Measurements from ENCODE around the gene DNM1. TPM values are rescaled to one million over a fixed set of nuclear protein-coding genes. Genes with fewer than 3 reads are reported as not detected.

DNM1 gene
- total and polyA plus RNA-seq, 2 of the 8 experiments (the other 6 are each of a cell fraction or from before 2014, with no cell fraction given) = 34.3 to 62.7 TPM

GRCh38 chr9:128218518-128219389 lies 15.6 kb downstream of the DNM1 start:
- no peaks in the 10 kb centered on the region; the same call in none of the 2 replicates for H3K79me1 ChIP-seq (ENCODE audit: low read depth, low read length)
- no peak overlapping the region for H4K5ac ChIP-seq (ENCODE audit: insufficient read length, low read depth, low read length)
- H2BK15ac ChIP-seq (ENCODE audit: low read length) = no peak overlapping the region
- no peak overlapping the region for H3K56ac ChIP-seq (replicated peaks; ENCODE audit: insufficient read length, low read depth, low read length)
- no peak overlapping the region for H4K91ac ChIP-seq (replicated peaks; ENCODE audit: insufficient read length, low read length)
- H3K23ac ChIP-seq (ENCODE audit: insufficient read length) = no peak overlapping the region
- H3K23me2 ChIP-seq (ENCODE audit: low read depth, low read length) = 0 out of 2 replicates have a peak, but pooled peaks cover 2% of the 10 kb centered on the region
- no peak overlapping the region for H3K9ac ChIP-seq (replicated peaks in 1 of 4; ENCODE audit: extremely low read depth in 1 of 4, low read depth in 3 of 4, low read length in 3 of 4)
- no peak overlapping the region for H3K18ac ChIP-seq (ENCODE audit: extremely low read depth, low read length)
- peak overlapping the region; percentile 67; the same call in 1 of the 2 replicates for H2AK5ac ChIP-seq (ENCODE audit: low read depth, low read length)
- H3K36me3 ChIP-seq (ENCODE audit: control insufficient read depth in 2 of 4, insufficient read depth in 4 of 4, low read length in 3 of 4) = peaks cover 6 to 19% (median 13%) of the 10 kb centered on the region in 4 experiments
- peak overlapping the region; percentile 44 for H3K4ac ChIP-seq (replicated peaks; ENCODE audit: insufficient read length, low read depth, low read length)
- FAIRE-seq (peak; percentile 95), DNase-seq (ENCODE audit: low read depth in 1 of 2, low spot score in 2 of 2) (peak; percentile 97 to 98)
- no peak overlapping the region for H2BK20ac ChIP-seq (ENCODE audit: low read length)
- no peaks in the 10 kb centered on the region for H3K9me3 ChIP-seq (ENCODE audit: insufficient read depth in 2 of 2, low read depth in 1 of 2, low read length in 1 of 2)
- H3K4me3 ChIP-seq (ENCODE audit: extremely low read depth in 1 of 4, insufficient read depth in 2 of 4, low read depth in 3 of 4, low read length in 4 of 4) = peak overlapping the region; percentile 6 to 51 (median 18); a peak in 6 of 8 replicates
- no peaks in the 10 kb centered on the region for H3K27me3 ChIP-seq (replicated peaks in 1 of 4; ENCODE audit: control insufficient read depth in 3 of 4, extremely low read depth in 1 of 4, insufficient read depth in 3 of 4, low read length in 3 of 4)
- H4K8ac ChIP-seq (ENCODE audit: extremely low read depth, insufficient read depth, low read length) = peak overlapping the region; percentile 41
- 0 out of 2 replicates have a peak overlapping the region, but pooled peaks have one; percentile 4 for H2BK12ac ChIP-seq (ENCODE audit: low read depth, low read length)
- H3K27ac ChIP-seq (ENCODE audit: low read depth, low read length) = no peak overlapping the region
- H2AFZ ChIP-seq (ENCODE audit: low read length) = no peak overlapping the region
- H2BK120ac ChIP-seq (replicated peaks; ENCODE audit: low read depth, low read length) = no peak overlapping the region
- ChIA-PET POLR2A (ENCODE audit: partially characterized antibody) (interaction anchor here (0.6 to 3.9 kb wide), 12 partner anchors 9 to 770 kb away, joined by 3 to 14 read pairs (median 4); partner anchors contain the start of gene BBLN), CTCF (ENCODE audit: partially characterized antibody) (interaction anchor here (0.6 to 3.3 kb wide), 11 partner anchors 11 to 124 kb away, joined by 3 to 14 read pairs (median 4); no protein-coding TSS in a partner anchor)
- peaks cover 0 to 12% (median 5%) of the 10 kb centered on the region in 4 experiments; a peak in 5 of 7 replicates for H3K4me1 ChIP-seq (replicated peaks in 1 of 4; ENCODE audit: control insufficient read depth in 3 of 4, insufficient read depth in 4 of 4, low read length in 3 of 4)
- H3K4me2 ChIP-seq (ENCODE audit: insufficient read depth in 1 of 2, low read depth in 2 of 2, low read length in 2 of 2) = peak overlapping the region; percentile 65 to 75
- H2BK5ac ChIP-seq (ENCODE audit: low read depth, low read length) = peak overlapping the region; percentile 67; the same call in 1 of the 2 replicates
- H3K14ac ChIP-seq (ENCODE audit: insufficient read length) = no peak overlapping the region
- no peaks in the 10 kb centered on the region for H3K79me2 ChIP-seq (ENCODE audit: control insufficient read depth in 1 of 2, insufficient read depth in 2 of 2, low read length in 2 of 2)
- peak; percentile 74; the same call in 1 of the 2 replicates for TF ChIP-seq SP1 (IDR thresholded peaks at IDR 0.05; ENCODE audit: low read depth, low read length)
- peak; percentile 95 for TF ChIP-seq SP4 (IDR thresholded peaks at IDR 0.05; ENCODE audit: low read length)
- no peak for TF ChIP-seq FOSL1 (IDR thresholded peaks at IDR 0.05; ENCODE audit: insufficient read depth, low read depth, low read length)
- no peak for TF ChIP-seq KDM4A (IDR thresholded peaks at IDR 0.05; ENCODE audit: low read depth, low read length, severe bottlenecking)
- TF ChIP-seq RAD21 (IDR thresholded peaks at IDR 0.05 in 1 of 2, conservative IDR thresholded peaks at IDR 0.05 in 1 of 2; ENCODE audit: low read depth in 2 of 2, low read length in 2 of 2) = peak in 1 of 2 experiments; percentile 3; a peak in 1 of 4 replicates
- TF ChIP-seq POLR2A (IDR thresholded peaks at IDR 0.05; ENCODE audit: control extremely low read depth in 1 of 2, low read depth in 2 of 2, low read length in 2 of 2) = peak in 1 of 2 experiments; percentile 31; a peak in 1 of 3 replicates
- 0 out of 2 replicates have a peak, but pooled peaks have one; percentile 41 for TF ChIP-seq TAF1 (IDR thresholded peaks at IDR 0.05; ENCODE audit: low read depth, low read length)
- peak; percentile 72 for TF ChIP-seq CREB1 (IDR thresholded peaks at IDR 0.05)
- peak in 1 of 2 experiments; percentile 68; a peak in 1 of 4 replicates for TF ChIP-seq SIN3A (conservative IDR thresholded peaks at IDR 0.05 in 1 of 2, IDR thresholded peaks at IDR 0.05 in 1 of 2; ENCODE audit: low read depth in 1 of 2, low read length in 2 of 2)
- no peak for TF ChIP-seq EZH2 (IDR thresholded peaks at IDR 0.05; ENCODE audit: low read depth, low read length, severe bottlenecking)
- TF ChIP-seq CHD2 (IDR thresholded peaks at IDR 0.05; ENCODE audit: low read length) = no peak
- 25% methylated on average over 47 of the region's 47 CpGs; no CpG with 5 or more reads in 1 of the 2 experiments for WGBS, 2 experiments (ENCODE audit: extremely low coverage in 1 of 2, insufficient coverage in 1 of 2, insufficient read length in 1 of 2, insufficient replicate concordance in 2 of 2, low coverage in 1 of 2, low lambda C conversion rate in 2 of 2, missing lambda C conversion rate in 1 of 2)
- H4K20me1 ChIP-seq (replicated peaks in 1 of 2; ENCODE audit: control insufficient read depth in 1 of 2, insufficient read depth in 2 of 2, low read length in 2 of 2) = peaks cover 1 to 13% of the 10 kb centered on the region in 2 experiments
